H1 (cell line): Measurements from ENCODE around the gene FKBP2. TPM values are rescaled to one million over a fixed set of nuclear protein-coding genes. Genes with fewer than 3 reads are reported as not detected.

Experiments used
- CTCF ChIA-PET: fragments of 300-600 bp; sonication (Branson Sonifier 250); formaldehyde crosslinking; loops from one replicate; lab custom pipeline; 2021; ENCODE audit not compliant: partially characterized antibody; lab: Charles Lee
- POLR2A ChIA-PET: fragments of 300-600 bp; sonication (Branson Sonifier 250); formaldehyde crosslinking; loops from one replicate; lab custom pipeline; 2021; ENCODE audit warnings: inconsistent platforms; ENCODE audit not compliant: partially characterized antibody; lab: Charles Lee
- DNase-seq, 2 experiments: peaks; one replicate each; pipeline versions ENCODE4 v3.0.0 to v3.0.0-alpha.2; 2010 to 2022; ENCODE audit warnings: low spot score in 2 of 2, low read depth in 1 of 2, mixed read lengths in 1 of 2
- FAIRE-seq: peaks from 2 replicates; lab custom pipeline; 2011; peaks lifted over from hg19 to GRCh38; lab: Jason Lieb, UNC
- H2AFZ ChIP-seq: 2 replicates; pipeline ENCODE4 v1.8.1; 2012; ENCODE audit warnings: low read length, inconsistent platforms
- H2AK5ac ChIP-seq: 2 replicates; pipeline ENCODE4 v1.6.1; 2013; ENCODE audit warnings: low read depth, low read length
- H2BK120ac ChIP-seq: replicated peaks from 2 replicates; pipeline ENCODE3; 2013; ENCODE audit warnings: low read depth, low read length, inconsistent platforms
- H2BK12ac ChIP-seq: 2 replicates; pipeline ENCODE4 v1.6.1; 2013; ENCODE audit warnings: low read depth, low read length
- H2BK15ac ChIP-seq: 2 replicates; pipeline ENCODE4 v1.6.1; 2013; ENCODE audit warnings: low read length
- H2BK20ac ChIP-seq: 2 replicates; pipeline ENCODE4 v1.6.1; 2013; ENCODE audit warnings: low read length
- H2BK5ac ChIP-seq: 2 replicates; pipeline ENCODE4 v1.6.1; 2013; ENCODE audit warnings: low read depth, low read length
- H3K14ac ChIP-seq: 2 replicates; pipeline ENCODE4 v1.6.1; 2013; ENCODE audit warnings: inconsistent platforms; ENCODE audit not compliant: insufficient read length
- H3K18ac ChIP-seq: 2 replicates; pipeline ENCODE4 v1.6.1; 2013; ENCODE audit warnings: low read length; ENCODE audit errors: extremely low read depth
- H3K23ac ChIP-seq: 2 replicates; pipeline ENCODE4 v1.6.1; 2013; ENCODE audit warnings: inconsistent platforms; ENCODE audit not compliant: insufficient read length
- H3K23me2 ChIP-seq: 2 replicates; pipeline ENCODE4 v1.6.1; 2013; ENCODE audit warnings: low read depth, low read length
- H3K27ac ChIP-seq: 2 replicates; pipeline ENCODE4 v1.6.1; 2011; ENCODE audit warnings: low read depth, low read length, inconsistent platforms
- H3K27me3 ChIP-seq, 4 experiments: replicated peaks in 1 of 4; 1 replicate in 1 of 4; 2 replicates in 3 of 4; pipeline versions ENCODE4 v1.6.1 to v1.8.1; 2011 to 2013; ENCODE audit warnings: low read length in 3 of 4, mild to moderate bottlenecking in 3 of 4, inconsistent platforms in 2 of 4, mixed read lengths in 2 of 4, moderate library complexity in 1 of 4; ENCODE audit not compliant: control insufficient read depth in 3 of 4, insufficient read depth in 3 of 4; ENCODE audit errors: extremely low read depth in 1 of 4
- H3K36me3 ChIP-seq, 4 experiments: 2 replicates each; pipeline versions ENCODE4 v1.6.1 to v1.8.1; 2011 to 2013; ENCODE audit warnings: mild to moderate bottlenecking in 4 of 4, low read length in 3 of 4, moderate library complexity in 2 of 4, control low read depth in 1 of 4, inconsistent platforms in 1 of 4; ENCODE audit not compliant: insufficient read depth in 4 of 4, control insufficient read depth in 2 of 4
- H3K4ac ChIP-seq: replicated peaks from 2 replicates; pipeline ENCODE3; 2013; ENCODE audit warnings: low read length, low read depth, mixed read lengths, inconsistent platforms; ENCODE audit not compliant: insufficient read length
- H3K4me1 ChIP-seq, 4 experiments: replicated peaks in 1 of 4; 1 replicate in 1 of 4; 2 replicates in 3 of 4; pipeline versions ENCODE4 v1.6.1 to v1.8.1; 2011 to 2013; ENCODE audit warnings: low read length in 3 of 4, inconsistent platforms in 2 of 4, mixed read lengths in 1 of 4; ENCODE audit not compliant: insufficient read depth in 4 of 4, control insufficient read depth in 3 of 4
- H3K4me2 ChIP-seq, 2 experiments: 2 replicates each; pipeline versions ENCODE4 v1.6.1 to v1.8.1; 2011 to 2013; ENCODE audit warnings: low read depth in 2 of 2, low read length in 2 of 2, control low read depth in 1 of 2, inconsistent platforms in 1 of 2, mild to moderate bottlenecking in 1 of 2; ENCODE audit not compliant: insufficient read depth in 1 of 2
- H3K4me3 ChIP-seq, 4 experiments: fragments of 200-600, 300-600 bp in 1 of 4; sonication (generic), shearing (Covaris generic), sonication (Bioruptor Twin) in 1 of 4; 2 replicates each; pipeline versions ENCODE4 v1.5.1 to v1.8.1; 2011 to 2016; ENCODE audit warnings: low read length in 4 of 4, low read depth in 3 of 4, control low read depth in 2 of 4, inconsistent platforms in 2 of 4, mild to moderate bottlenecking in 2 of 4, mixed read lengths in 1 of 4, moderate library complexity in 1 of 4; ENCODE audit not compliant: insufficient read depth in 2 of 4; ENCODE audit errors: extremely low read depth in 1 of 4
- H3K56ac ChIP-seq: replicated peaks from 2 replicates; pipeline ENCODE3; 2013; ENCODE audit warnings: low read depth, mild to moderate bottlenecking, mixed read lengths, low read length, inconsistent platforms; ENCODE audit not compliant: insufficient read length
- H3K79me1 ChIP-seq: 2 replicates; pipeline ENCODE4 v1.6.1; 2013; ENCODE audit warnings: low read depth, low read length, control low read depth
- H3K79me2 ChIP-seq, 2 experiments: 2 replicates each; pipeline versions ENCODE4 v1.6.1 to v1.8.1; 2012 to 2013; ENCODE audit warnings: low read length in 2 of 2, mild to moderate bottlenecking in 2 of 2, inconsistent platforms in 1 of 2; ENCODE audit not compliant: insufficient read depth in 2 of 2, control insufficient read depth in 1 of 2
- H3K9ac ChIP-seq, 4 experiments: replicated peaks in 1 of 4; 1 replicate in 1 of 4; 2 replicates in 3 of 4; pipeline versions ENCODE4 v1.6.1 to v1.8.1; 2011 to 2013; ENCODE audit warnings: low read depth in 3 of 4, low read length in 3 of 4, control low read depth in 2 of 4, mild to moderate bottlenecking in 2 of 4, moderate library complexity in 2 of 4, inconsistent platforms in 1 of 4; ENCODE audit errors: extremely low read depth in 1 of 4
- H3K9me3 ChIP-seq, 2 experiments: 2 replicates each; pipeline versions ENCODE4 v1.6.1 to v1.8.1; 2012 to 2013; ENCODE audit warnings: mild to moderate bottlenecking in 2 of 2, moderate library complexity in 2 of 2, control low read depth in 1 of 2, inconsistent platforms in 1 of 2, low read depth in 1 of 2, low read length in 1 of 2, mixed read lengths in 1 of 2; ENCODE audit not compliant: insufficient read depth in 2 of 2
- H4K20me1 ChIP-seq, 2 experiments: replicated peaks in 1 of 2; 2 replicates each; pipeline versions ENCODE3 to v1.8.1; 2011 to 2013; ENCODE audit warnings: inconsistent platforms in 2 of 2, low read length in 2 of 2, mild to moderate bottlenecking in 1 of 2; ENCODE audit not compliant: insufficient read depth in 2 of 2, control insufficient read depth in 1 of 2
- H4K5ac ChIP-seq: 2 replicates; pipeline ENCODE4 v1.6.1; 2013; ENCODE audit warnings: low read length, low read depth, mixed read lengths, inconsistent platforms; ENCODE audit not compliant: insufficient read length
- H4K8ac ChIP-seq: 2 replicates; pipeline ENCODE4 v1.8.0; 2013; ENCODE audit warnings: mild to moderate bottlenecking, moderate library complexity, low read length, inconsistent platforms; ENCODE audit not compliant: insufficient read depth; ENCODE audit errors: extremely low read depth
- H4K91ac ChIP-seq: replicated peaks from 2 replicates; pipeline ENCODE3; 2013; ENCODE audit warnings: low read length, mixed read lengths, inconsistent platforms; ENCODE audit not compliant: insufficient read length
- EZH2 ChIP-seq: fragments of 200-600 bp; sonication (generic); IDR thresholded peaks from 2 replicates; pipeline ENCODE4 v1.7.1; 2012; ENCODE audit warnings: low read depth, mild to moderate bottlenecking, moderate library complexity, low read length, inconsistent platforms; ENCODE audit not compliant: severe bottlenecking
- SIRT6 ChIP-seq: IDR thresholded peaks from one replicate; pipeline ENCODE4 v1.7.1; 2012; ENCODE audit warnings: low read length, inconsistent platforms
- SRF ChIP-seq: IDR thresholded peaks from 2 replicates; pipeline ENCODE4 v1.6.1; 2011; ENCODE audit warnings: mild to moderate bottlenecking, low read depth, low read length, moderate library complexity
- TAF7 ChIP-seq: optimal IDR thresholded peaks from 2 replicates; pipeline ENCODE3; 2011; ENCODE audit warnings: low read depth, mild to moderate bottlenecking, inconsistent platforms, low read length, moderate library complexity, borderline replicate concordance
- WGBS, 2 experiments: shearing (Covaris generic) in 1 of 2; methylation state at CpG; one replicate each; pipeline versions ENCODE4 v1.1.6 to v1.1.7; 2013 to 2015; ENCODE audit warnings: low lambda C conversion rate in 2 of 2, mixed read lengths in 2 of 2, inconsistent platforms in 1 of 2, low coverage in 1 of 2, missing lambda C conversion rate in 1 of 2; ENCODE audit not compliant: insufficient replicate concordance in 2 of 2, insufficient coverage in 1 of 2, insufficient read length in 1 of 2; ENCODE audit errors: extremely low coverage in 1 of 2, missing lambda C conversion rate in 1 of 2; 5-methylcytosine and 5-hydroxymethylcytosine counted together
- polyA plus RNA-seq, 7 experiments: library from polyadenylated mRNA; depleted of rRNA in 3 of 7; stranded (reverse) in 5 of 7; unstranded in 2 of 7; fragments of >200 nt in 5 of 7; fragments of 200-250 nt in 2 of 7; gene quantifications; 1 replicate in 5 of 7; 2 replicates in 1 of 7; 4 replicates in 1 of 7; pipeline versions ENCODE4 v1.2.1 to v1.2.3, GENCODE V29; 2011 to 2013; ENCODE audit warnings: missing spikeins in 2 of 7, mixed read lengths in 2 of 7
- total RNA-seq: library from RNA; stranded (reverse); fragmentation: NEBNext Ultra II Directional; extraction: Animal tissue kit (Norgen Biotek cat#: 25700); gene quantifications from 2 replicates; pipeline ENCODE4 v1.2.1, GENCODE V29; 2021

Gene FKBP2
- total and polyA plus RNA-seq, 2 of the 8 experiments (the other 6 are each of a cell fraction or from before 2014, with no cell fraction given): 41.7 to 52.5 TPM

- Histone ChIP-seq H4K5ac (no peak overlapping the region), H3K9ac (no peak overlapping the region), H3K23me2 (no peaks in the 10 kb centered on the region; the same call in 1 of the 2 replicates), H2AK5ac (no peak overlapping the region), H4K20me1 (peaks cover 5 to 21% of the 10 kb centered on the region in 2 experiments), H3K9me3 (no peaks in the 10 kb centered on the region)
- POLR2A ChIA-PET: interaction anchor here (1.1 to 18.4 kb wide), 4 partner anchors 15 to 41 kb away, joined by 3 to 253 read pairs (median 112); partner anchors contain the start of genes NUDT22, PPP1R14B, STIP1 and TRPT1
- TF ChIP-seq SIRT6 (no peak), TAF7 (no peak), EZH2 (no peak), SRF (no peak)
- TF ChIP-seq, all 59 proteins: peak for 0
- CTCF ChIA-PET: interaction anchor here (1.0 to 7.4 kb wide), 21 partner anchors 11 to 208 kb away, joined by 3 to 68 read pairs (median 6); partner anchors contain the start of genes ESRRA, NUDT22, PLCB3 and TRMT112
- Histone ChIP-seq H3K23ac (no peak overlapping the region), H3K14ac (no peak overlapping the region), H3K4ac (no peak overlapping the region), H2BK20ac (no peak overlapping the region), H3K27ac (no peak overlapping the region), H3K79me2 (no peaks in the 10 kb centered on the region), H4K8ac (no peak overlapping the region), H2BK120ac (no peak overlapping the region), H3K18ac (no peak overlapping the region), H3K4me2 (no peak overlapping the region), H3K56ac (no peak overlapping the region), H3K4me3 (no peak overlapping the region), H2BK15ac (no peak overlapping the region), H4K91ac (no peak overlapping the region), H2BK5ac (no peak overlapping the region), H3K79me1 (no peaks in the 10 kb centered on the region), H3K27me3 (no peaks in the 10 kb centered on the region; a peak in 1 of 7 replicates), H2BK12ac (no peak overlapping the region), H3K36me3 (peaks cover 41 to 71% (median 57%) of the 10 kb centered on the region in 4 experiments), H3K4me1 (peaks cover 0 to 5% (median 0%) of the 10 kb centered on the region in 4 experiments; a peak in 3 of 7 replicates), H2AFZ (no peak overlapping the region)
- FAIRE-seq: no peak
- DNase-seq: no peak
- 91% methylated on average over 25 of the region's 27 CpGs; no CpG with 5 or more reads in 1 of the 2 experiments for WGBS, 2 experiments
Observed at GRCh38 chr11:64203421-64204079, 37.3 kb upstream of the FKBP2 start.
